Central memory CD4-positive, alpha-beta T cell (primary cell): ENCODE measurements around the gene LDAH.

ENCODE experiments used
- DNase-seq: peaks from one replicate; pipeline ENCODE4 v3.0.0; 2022

The LDAH gene

DNA sequence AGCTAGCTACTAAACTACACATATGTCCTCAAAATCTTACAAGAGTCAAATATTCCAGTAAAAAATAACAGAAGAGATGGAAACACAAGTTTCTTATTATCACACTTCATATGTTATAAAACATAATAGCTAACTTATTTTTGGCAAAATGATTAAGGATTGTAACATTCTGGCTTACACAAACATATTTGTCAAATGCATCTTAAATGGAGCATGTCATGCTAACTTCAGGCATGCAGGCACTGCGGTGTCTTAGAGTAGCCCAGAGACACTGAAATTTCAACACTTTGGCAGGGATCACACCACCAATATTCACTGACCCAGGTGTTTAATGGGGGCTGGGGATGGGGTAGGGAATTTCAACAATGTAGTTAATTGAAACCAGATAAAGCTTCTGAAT is 51.6 kb downstream of the LDAH start:
- no peak for DNase-seq

DNA sequence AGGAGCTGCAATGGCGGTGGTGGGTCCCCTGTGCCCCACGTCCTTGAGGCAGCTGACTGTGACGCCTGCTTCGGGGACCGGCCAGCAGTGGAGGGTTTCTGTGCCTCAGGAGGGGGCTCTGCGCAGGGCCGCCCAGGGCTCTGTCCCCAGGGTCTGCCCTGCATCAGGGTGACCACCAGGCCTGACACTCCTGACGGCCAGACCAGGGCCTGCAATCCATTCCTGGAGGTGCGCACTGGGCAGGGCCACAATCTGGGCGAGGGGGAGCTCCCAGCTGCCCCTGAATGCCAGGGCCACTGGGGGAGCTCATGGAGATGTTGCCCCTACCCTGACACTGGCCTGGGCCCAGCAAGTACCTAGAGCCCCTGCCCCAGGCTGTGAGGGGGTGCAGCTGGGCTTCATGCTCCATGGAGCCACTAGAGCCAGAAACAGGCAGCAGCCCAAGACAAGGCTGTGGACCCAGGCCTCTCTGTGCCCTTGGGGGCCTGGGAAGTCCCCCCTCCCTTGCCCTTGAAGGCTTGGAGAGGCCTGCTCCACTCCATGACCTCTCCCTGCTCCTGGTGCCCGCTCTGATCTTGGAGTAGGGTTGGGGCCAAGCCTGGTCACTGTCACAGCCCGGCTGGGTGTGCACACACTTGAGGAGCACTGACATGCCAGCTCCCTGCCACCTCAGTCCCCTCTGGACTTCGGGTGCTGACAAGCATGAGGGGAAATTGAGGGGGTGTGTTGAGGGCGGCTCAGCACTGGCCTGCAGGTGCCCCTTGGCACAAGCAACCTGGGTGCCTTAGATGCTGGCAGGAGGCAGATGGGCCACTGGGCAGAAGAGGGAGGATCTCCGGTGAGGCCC is 55.9 kb downstream of the LDAH start:
- DNase-seq: no peak

DNA sequence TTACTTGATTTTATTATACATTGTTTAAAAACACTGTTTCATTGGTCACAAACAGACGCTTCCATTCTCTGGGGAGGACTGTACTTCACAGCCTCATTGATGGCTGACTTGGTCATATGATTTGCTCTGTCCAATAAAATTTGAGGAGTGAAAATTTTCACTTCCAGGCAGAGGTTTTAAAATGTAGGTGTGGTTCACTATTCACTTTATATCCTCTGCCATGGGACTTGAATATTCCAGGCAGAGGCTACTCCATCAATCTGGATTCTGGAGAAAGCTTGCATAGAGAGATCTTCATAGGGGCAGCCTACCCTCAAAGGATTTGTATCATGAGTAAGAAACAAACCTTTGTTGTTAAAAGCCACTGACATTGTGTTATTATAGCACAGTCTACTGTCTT is 56.7 kb downstream of the LDAH start:
- DNase-seq: no peak

DNA sequence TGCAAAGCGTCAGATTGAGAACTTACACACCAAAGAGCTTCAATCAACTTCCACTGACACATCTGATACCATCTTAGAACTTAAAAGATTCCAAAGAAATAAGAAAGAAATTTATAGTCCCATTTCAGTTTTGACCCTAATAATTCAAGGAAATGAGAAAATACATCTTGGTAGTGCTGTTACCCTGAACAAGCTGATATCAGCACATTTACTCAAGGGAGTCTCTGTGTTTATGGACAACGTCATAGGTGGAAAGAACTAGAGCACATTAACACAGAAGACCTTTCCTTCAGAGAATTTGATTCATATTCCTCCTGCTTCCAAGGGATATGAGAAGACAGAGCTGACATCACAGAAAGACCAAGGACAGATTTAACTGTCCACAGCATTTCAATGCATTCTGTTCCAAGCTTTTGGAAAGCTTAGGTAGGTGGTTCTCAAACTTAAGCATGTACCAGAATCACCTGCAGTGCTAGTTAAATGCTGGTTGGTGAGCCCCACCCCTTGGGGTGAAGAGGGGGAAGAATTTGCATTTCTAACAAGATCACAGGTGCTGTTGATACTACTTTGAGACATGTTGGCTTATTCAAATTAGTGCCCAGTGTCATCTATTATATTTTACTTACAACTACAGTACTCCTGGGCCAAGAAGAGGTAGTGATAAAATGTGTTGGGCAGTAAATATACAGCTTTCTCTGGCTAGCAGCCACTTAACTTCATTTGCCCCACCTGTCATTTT is 59.8 kb downstream of the LDAH start:
- DNase-seq: no peak

DNA sequence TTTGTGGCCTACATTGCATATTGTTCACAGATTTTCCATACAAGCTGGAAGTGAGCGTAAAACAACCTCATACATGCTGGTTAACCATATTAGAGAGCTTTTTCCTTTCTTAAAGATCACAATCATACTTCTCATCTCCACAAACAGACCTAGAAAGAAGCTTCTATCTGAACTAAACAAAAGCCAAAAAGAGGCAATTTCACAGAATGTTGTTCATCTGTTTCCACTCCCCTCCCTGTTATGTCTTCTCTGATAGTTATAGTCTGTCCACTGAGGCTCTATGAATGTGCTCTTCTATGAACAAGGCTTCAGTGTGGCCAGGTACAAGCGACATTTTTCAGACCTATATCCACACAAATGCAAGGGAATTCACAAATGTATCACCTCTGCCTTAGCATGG is 63.4 kb downstream of the LDAH start:
- no peak for DNase-seq

DNA sequence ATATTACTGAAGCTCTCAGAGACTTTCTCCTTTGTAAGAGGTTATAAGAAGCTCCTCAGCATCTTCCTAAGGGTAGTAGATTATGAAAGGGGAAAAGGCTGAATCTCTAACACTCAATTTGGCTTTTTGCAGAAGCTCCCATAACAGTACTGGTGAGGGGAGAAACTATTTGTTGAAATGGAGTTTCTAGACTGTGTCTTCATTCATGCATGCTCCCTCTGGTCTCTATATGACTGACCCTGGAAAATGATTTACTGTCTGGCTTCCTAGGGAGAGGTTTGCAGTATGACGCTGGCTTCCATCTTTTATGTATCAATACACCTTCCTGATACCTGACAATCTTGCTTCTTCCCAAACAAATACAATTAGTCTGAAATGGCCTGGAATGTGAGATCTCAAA is 63.9 kb downstream of the LDAH start:
- DNase-seq: no peak

DNA sequence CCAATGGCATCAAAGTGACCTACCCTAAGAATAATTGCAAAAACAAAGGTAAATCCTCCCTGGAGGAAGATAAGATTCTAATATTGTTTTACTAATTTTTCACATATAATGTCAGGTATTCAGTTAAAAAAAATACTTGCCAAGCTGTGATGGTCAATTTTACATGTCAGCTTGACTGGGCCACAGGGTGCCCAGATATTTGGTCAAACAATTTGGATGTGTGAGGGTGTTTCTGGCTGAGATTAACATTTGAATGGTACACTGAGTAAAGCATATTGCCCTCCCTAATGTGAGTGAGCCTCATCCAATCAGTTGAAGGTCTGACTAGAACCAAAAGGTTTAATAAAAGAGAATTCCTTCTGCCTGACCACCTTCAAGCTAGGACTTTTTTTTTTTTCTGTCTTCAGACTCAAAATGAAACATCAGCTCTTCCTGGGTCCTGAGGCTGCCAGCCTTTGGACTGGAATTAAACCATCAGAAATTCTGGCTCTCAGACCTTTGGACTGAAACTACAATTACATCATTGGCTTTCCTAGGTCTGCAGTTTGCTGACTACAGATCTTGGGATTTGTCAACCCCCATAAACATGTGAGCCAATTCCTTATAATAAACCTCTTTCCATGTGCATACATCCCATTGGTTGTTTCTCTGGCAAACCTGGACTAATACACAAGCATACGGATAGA is 65.4 kb downstream of the LDAH start:
- no peak for DNase-seq

DNA sequence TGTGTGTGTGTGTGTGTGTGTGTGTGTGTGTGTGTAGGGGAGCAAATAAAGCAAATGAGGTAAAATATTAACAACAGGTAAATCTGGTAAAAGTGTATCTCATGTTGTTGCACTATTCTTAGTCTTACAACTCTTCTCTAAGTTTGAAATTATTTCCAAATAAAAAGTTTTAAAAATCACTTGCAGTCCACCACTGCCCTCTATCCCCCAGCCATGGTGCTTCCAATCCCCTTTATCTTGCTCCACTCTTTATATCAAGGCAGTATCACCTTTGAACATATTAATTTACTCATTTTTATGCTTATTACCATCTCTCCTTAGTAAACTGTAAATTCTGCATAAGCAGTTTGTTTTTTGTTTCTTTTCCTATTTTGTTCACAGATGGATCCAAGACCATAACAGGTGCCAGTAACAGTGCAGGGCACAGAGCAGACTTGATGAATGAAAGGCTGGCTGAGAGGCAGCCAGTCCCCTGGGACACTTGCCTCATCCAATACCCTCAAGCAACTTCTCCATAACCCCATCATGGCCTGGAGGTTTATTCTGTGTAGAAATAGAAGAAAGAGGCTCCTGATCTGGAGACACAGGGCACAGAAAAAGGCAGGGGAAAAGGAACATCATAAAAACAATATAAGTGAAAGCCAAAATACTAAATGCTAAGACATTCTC is 67.6 kb downstream of the LDAH start:
- DNase-seq: no peak

DNA sequence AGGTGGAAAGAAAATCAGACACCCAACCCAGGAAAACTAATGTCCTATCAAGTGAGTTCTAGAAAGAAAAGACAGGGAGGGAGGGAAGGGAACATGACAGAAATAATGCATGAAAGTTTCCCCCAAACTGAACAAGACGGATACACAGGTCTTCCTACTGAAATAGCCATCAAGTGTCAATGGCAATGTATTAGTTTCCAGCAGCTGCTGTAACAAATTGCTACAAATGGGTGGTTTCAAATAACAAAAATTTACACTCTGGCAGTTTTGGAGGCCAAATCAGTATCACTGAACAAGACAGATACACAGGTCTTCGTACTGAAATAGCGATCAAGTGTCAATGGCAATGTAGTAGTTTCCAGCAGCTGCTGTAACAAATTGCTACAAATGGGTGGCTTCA is 70.6 kb downstream of the LDAH start:
- DNase-seq: no peak

DNA sequence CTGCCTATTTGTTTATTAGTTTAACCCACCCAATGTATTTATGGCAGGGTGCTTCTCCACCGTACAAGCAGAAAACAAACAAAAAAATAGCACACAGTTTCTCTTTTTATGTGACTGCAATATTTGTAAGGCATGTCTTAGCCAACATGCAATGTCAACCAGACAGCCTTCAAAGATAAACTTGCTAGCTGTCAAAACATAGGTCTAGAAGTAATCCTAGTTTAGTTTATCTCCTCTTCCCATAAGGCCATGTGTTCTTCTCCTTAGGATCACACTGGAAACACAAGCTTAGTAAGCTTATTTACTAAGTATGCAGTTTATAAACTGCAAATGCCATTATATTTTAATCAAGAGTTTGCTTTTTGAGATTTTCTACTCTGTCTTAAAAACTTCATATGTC is 75.6 kb downstream of the LDAH start:
- no peak for DNase-seq

DNA sequence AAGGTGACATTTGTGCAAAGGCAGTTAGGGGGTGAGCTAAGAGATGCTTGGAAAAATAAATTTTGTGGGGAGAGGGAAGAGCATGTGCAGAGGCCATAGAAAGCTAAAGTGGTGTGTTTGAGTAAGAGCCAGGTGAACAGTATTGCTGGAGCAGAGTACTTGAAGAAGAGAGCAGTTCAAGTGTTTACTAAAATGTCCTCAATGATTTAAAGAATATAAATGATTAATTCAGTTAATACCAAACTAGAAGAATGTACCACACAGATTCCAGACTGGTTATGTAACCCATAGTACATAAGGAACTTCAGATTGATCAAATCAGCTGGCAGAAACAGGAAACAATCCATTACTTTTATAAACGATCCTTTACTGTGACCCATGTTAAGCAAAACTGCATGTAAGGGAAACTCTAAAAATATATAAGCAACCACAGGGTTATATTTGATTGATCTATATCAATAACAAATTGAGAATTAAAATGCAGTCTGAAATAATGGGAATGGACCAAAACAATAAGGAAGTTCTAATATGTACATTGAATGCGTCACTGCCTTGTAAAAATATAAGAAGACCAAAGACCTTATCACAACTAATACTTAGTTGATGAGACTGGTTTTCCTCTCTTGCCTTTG is 76.9 kb downstream of the LDAH start:
- no peak for DNase-seq

DNA sequence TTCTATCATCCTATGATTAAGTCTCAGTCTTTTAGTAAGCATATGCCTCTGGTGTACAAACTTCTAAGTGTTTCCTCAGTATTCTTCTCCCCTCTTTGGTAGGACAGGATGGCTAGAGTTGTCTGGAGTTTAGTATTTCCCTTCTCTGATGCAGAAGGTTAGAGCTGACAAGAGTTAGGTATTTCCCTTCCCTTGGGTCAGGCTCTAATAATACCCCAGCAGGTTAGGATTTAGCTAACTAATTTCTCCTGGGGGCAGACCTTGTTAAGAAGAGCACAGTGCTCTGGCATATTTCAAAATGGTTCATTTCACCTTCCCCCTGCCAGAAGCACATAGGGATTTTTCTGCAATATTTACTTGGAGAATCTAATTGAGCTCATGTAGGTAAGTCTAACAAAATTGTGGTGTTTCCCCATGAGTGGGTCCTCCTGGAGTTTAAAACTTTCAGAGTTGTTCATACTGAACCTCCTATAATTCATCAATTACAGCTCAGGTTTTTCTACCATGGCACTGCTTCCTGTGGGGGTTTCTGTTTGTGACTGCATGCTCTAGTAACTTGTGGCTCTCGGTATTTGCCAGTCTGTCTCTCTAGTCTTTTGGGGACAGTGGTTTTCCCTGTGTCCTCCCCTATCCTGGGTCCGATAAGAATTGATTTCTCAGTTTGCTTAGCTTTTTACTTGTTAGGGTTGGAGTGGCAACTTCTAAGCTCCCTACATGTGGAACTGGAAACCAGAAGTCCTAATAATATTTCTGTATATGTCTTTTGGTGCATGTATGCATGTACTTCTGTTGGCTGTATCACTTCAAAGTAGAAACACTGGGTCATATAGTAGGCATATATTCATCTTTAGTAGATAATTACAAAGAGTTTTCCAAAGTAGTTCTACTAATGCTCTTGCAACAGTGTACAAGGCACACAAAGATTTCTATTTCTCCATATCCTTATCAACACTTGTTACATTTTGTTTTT is 78.2 kb downstream of the LDAH start:
- no peak for DNase-seq

DNA sequence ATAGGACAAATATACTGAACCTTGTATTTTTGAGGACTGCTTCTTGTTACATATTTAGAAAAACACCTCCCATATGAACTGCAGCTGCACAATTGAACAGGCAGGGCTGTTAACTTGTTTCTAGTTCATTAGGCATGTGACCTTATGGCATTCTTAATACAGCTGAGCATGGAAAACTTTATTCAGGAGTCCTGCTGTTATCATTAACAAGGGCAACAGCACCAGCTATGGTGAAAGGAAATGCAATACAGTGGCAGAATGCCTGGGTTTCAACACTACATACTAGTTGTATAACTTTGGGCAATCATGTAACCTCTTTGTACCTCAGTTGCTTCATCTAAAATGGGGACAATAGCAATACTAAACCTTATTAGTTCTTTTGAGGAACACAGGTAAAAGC is 84.1 kb downstream of the LDAH start:
- no peak for DNase-seq

DNA sequence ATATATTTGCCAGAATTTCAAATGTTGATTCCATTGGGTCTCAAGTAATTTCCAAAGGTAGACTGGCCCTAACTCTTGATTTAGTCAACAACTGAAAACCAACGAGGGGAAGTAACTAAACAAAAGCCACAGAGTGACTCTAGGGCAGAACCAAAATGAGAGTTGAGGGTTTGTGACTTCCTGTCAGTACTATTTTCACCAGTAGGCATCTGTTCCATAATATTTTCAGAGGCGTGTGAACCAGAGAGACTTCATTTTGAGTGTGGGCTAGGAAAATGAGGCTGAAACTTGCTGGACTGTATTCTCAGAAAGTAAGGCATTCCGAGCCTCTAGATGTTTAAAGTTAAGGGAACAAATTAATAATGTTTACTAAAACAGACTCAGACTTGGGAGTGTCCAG is 85.4 kb downstream of the LDAH start:
- DNase-seq: no peak

DNA sequence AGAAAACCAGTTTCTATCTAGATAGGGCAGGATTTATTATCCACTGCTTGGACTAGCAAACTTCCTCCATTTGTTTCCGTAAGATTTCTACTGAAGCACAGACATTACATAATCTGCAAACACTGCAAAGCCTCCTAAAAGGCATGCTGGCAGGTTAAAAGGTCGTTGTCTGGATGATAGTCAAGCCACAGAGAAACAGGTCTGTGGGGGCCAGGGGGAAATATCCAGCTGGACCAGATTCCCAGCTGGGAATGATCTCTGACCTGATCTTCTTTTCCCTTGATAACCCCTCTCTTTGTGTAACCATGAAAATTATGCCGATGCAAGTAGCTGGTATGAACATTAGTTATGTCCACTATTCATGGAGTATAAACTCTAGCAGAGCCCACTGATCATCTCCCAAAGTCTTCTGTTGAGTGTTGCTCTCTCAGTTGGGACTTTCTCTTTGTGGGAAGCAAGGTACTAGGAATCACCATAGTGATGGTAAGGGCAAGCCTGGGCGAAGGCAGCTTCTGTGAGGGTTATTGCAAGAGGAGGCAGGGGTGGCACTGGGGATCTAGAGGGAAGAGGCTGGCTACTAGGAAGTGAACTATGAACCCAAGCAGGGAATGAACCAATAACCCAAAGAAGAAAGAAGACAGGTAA is 94.7 kb downstream of the LDAH start:
- no peak for DNase-seq

DNA sequence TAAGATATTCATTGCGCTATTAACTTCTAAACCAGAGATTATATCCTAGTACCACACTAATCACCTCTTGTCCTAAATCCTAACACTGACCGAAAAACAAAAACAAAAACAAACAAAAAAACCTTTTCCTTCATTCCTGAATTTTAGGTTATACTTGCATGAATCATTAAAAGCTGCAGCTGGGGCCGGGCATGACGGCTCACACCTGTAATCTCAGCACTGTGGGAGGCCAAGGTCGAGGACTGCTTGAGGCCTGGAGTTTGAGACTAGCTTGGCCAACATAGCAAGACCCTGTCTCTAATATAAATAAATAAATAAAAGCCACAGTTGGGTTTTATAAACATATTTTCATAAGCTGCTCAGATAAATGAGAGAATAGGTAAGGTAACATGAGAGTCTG is 96.0 kb downstream of the LDAH start:
- no peak for DNase-seq

DNA sequence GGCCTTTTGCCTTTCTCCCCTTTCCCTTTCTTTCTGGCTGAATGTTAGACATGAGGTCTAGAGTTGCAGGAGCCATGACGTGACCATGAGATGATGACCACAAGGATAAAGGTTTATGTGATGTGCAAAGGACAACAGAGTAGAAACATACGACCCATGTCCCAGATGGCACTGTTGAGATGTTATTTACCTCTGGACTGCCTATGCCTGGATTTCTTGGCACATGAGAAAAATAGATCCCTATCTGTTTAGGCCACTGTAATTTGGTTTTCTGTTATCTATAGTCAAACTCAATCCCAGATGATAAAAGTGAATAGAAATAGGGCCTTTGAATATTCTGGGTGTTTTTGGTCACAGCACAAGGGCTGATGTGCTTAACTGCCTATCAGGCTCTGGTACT is 97.1 kb downstream of the LDAH start:
- DNase-seq: no peak

DNA sequence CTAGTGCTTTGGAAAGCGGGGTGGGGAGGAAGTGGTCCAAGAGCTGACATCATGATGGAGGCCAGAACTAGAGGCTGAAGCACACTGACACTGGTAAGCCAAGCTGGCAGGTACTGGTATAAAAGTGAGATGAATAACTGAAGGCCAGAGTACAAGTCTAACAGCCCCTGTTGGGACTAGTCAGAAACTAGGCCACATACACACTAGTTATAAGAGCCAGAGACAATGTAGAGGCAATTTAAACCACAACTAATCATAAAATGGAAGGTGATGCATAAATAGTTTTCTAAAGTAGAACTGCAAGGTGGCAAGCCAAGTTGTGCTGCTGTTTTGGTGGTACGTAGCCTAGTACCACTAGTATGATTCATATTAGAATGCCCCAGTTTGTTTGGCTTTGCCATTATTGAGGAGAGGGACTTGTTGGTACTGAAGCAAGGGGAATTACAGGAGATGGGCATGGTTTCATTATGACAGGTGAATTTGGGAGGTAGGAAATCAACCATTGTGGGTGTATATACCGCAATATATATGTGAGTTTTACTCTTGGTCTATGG is 98.3 kb downstream of the LDAH start:
- no peak for DNase-seq

DNA sequence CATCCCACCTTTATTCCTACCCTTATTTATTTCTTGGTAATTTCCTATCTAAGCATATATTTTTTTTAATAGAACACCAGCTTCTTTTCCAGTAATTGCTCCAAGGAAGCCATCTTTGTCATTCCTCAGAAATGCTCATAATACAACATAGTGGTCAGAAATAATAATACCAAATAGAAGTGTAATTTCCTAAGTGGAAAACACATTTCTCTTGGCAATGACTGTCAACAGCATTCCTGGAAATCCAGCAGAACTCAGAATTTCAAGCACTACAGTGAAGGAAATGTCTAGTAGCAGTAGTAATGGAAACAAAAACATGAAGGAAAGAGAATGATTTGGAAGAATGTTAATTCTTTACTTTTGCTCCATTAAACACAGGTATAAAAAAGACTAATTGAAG is 99.4 kb downstream of the LDAH start:
- DNase-seq: no peak

DNA sequence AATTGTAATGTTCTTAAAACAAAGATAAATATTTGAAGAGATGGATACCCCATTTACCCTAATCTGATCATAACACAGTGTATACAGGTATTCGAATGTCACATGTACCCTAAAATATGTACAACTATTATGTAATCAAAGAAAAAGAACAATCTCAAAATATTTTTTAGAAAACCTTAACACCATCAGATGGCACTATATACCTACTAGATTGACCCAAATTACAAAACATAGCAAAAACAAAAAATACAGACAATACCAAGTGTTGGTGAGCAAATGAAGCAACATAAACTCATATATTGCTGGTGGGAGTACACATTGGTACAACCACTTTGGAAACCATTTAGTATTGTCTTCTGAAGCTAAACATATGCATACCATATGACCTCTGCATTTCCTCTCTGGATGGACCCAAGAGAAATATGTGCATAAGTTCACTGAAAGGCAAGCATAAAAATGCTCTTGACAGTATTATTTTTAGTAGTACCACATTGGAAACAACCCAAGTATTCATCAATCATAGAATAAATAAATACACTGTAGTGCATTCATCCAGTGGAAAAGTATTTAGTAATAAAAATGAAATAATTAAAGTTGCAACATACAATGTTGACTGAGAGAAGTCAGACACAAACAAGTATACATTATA is 100.2 kb downstream of the LDAH start:
- DNase-seq: no peak
